Measurements from ENCODE around the gene NBL1.

NBL1 gene

DNA sequence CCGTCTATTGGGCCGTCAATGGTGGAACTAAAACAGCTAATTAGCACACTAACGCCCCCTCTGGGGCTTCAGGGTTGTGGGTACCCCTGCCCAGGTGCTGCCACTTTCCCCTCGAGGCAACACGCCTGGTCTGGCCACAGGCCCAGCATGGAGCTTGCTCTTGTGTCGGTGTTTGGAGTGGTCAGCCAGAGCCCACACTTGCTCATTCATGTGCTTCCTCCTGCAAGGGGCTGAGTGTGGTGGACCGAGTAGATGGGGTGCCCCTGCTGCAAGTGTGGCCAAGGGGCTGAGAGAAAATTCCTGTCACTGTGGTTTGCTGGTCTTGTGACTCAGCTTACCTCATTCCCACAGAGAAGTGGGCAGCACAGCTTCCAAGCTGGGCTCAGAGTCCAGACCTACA, 46.2 kb downstream of the NBL1 start:
- no peak for DNase-seq
- Histone ChIP-seq H3K4me3 (ENCODE audit: insufficient read depth, low read depth, low read length, poor library complexity, severe bottlenecking) (no peak overlapping the region), H3K9me3 (ENCODE audit: control insufficient read depth, low read length) (peaks cover 7% of the 10 kb centered on the region), H3K36me3 (ENCODE audit: control insufficient read depth, insufficient read depth, low read length) (peaks cover 12% of the 10 kb centered on the region), H3K27ac (ENCODE audit: insufficient read depth, low read length, poor library complexity, severe bottlenecking) (no peak overlapping the region), H3K4me1 (ENCODE audit: control insufficient read depth, insufficient read depth, low read length, poor library complexity, severe bottlenecking) (peaks cover 24% of the 10 kb centered on the region), H3K27me3 (replicated peaks; ENCODE audit: control insufficient read depth, insufficient read depth, low read length, poor library complexity, severe bottlenecking) (no peaks in the 10 kb centered on the region)

DNA sequence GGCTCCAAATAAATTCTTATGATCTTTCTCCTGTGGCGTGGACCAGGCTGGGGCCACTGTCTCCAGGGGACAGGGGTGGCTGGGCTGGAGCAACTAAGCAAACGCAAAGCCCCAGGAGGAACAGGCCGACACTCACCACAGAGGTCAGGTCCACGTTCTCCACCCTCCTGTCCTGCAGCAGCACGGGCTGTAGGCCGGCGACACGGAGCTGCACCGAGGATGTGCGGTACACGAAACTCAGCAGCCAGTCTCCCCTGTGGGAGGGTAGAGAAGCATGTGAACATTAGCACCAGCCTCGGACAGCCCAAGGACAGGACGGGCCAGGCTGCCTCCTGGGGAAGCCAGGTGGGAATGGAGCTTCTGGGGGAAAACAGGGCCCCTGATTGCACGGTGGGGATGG, 50.2 kb downstream of the NBL1 start:
- peaks cover 12% of the 10 kb centered on the region for H3K36me3 ChIP-seq (ENCODE audit: control insufficient read depth, insufficient read depth, low read length)

DNA sequence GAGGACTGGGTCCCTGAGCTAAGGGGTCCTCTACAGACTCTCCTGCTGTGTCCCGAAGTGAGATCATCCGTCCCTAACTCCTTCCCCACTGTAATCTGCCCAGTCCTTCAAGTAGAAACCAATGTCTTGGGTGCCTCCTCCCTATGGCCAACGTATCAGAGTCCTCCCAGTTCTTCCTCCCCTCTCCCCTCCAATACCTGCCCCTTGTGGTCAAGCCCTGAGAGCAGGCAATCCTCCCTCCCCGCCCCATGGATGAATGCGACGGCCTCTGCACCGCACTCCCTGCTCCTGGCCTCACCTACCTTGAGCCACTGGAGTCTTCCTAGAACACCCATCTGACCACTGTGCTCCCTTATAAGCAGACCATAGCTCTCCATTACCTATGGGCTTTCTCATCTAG, 51.7 kb downstream of the NBL1 start:
- peaks cover 20% of the 10 kb centered on the region for H3K36me3 ChIP-seq (ENCODE audit: control insufficient read depth, insufficient read depth, low read length)
- H3K9me3 ChIP-seq (ENCODE audit: control insufficient read depth, low read length): no peaks in the 10 kb centered on the region
- no peaks in the 10 kb centered on the region for H3K27me3 ChIP-seq (replicated peaks; ENCODE audit: control insufficient read depth, insufficient read depth, low read length, poor library complexity, severe bottlenecking)
- H3K27ac ChIP-seq (ENCODE audit: insufficient read depth, low read length, poor library complexity, severe bottlenecking): no peak overlapping the region
- no peaks in the 10 kb centered on the region for H3K4me1 ChIP-seq (ENCODE audit: control insufficient read depth, insufficient read depth, low read length, poor library complexity, severe bottlenecking)
- no peak for DNase-seq
- H3K4me3 ChIP-seq (ENCODE audit: insufficient read depth, low read depth, low read length, poor library complexity, severe bottlenecking): no peak overlapping the region

More for the DNA sequence above, 50.2 kb downstream of the NBL1 start:
- peaks cover 6% of the 10 kb centered on the region for H3K4me1 ChIP-seq (ENCODE audit: control insufficient read depth, insufficient read depth, low read length, poor library complexity, severe bottlenecking)
- no peak overlapping the region for H3K4me3 ChIP-seq (ENCODE audit: insufficient read depth, low read depth, low read length, poor library complexity, severe bottlenecking)
- no peak for DNase-seq
- peaks cover 7% of the 10 kb centered on the region for H3K9me3 ChIP-seq (ENCODE audit: control insufficient read depth, low read length)
- no peaks in the 10 kb centered on the region for H3K27me3 ChIP-seq (replicated peaks; ENCODE audit: control insufficient read depth, insufficient read depth, low read length, poor library complexity, severe bottlenecking)
- H3K27ac ChIP-seq (ENCODE audit: insufficient read depth, low read length, poor library complexity, severe bottlenecking): no peak overlapping the region

DNA sequence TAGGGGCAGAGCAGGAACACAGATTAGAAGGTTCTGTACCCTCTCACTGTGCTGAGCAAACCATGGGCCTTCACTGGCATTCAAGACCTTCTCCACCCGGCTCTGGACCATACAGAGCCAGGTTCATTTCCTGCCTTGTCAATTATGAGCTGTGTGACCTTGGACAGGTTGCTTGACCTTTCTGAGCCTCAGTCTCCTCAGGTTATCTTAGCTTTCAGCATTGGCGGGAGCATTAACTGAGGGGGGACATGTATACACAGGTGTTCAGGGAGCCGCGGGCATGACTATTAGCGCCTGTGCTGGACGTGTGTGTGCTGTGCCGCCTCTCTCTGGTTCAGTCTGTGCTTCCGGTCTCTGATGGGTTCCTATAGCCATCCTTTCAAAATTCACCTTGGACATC, 52.7 kb downstream of the NBL1 start:
- Histone ChIP-seq H3K4me1 (ENCODE audit: control insufficient read depth, insufficient read depth, low read length, poor library complexity, severe bottlenecking) (no peaks in the 10 kb centered on the region), H3K36me3 (ENCODE audit: control insufficient read depth, insufficient read depth, low read length) (peaks cover 21% of the 10 kb centered on the region), H3K4me3 (ENCODE audit: insufficient read depth, low read depth, low read length, poor library complexity, severe bottlenecking) (no peak overlapping the region), H3K9me3 (ENCODE audit: control insufficient read depth, low read length) (no peaks in the 10 kb centered on the region), H3K27ac (ENCODE audit: insufficient read depth, low read length, poor library complexity, severe bottlenecking) (no peak overlapping the region), H3K27me3 (replicated peaks; ENCODE audit: control insufficient read depth, insufficient read depth, low read length, poor library complexity, severe bottlenecking) (no peaks in the 10 kb centered on the region)
- DNase-seq: no peak

DNA sequence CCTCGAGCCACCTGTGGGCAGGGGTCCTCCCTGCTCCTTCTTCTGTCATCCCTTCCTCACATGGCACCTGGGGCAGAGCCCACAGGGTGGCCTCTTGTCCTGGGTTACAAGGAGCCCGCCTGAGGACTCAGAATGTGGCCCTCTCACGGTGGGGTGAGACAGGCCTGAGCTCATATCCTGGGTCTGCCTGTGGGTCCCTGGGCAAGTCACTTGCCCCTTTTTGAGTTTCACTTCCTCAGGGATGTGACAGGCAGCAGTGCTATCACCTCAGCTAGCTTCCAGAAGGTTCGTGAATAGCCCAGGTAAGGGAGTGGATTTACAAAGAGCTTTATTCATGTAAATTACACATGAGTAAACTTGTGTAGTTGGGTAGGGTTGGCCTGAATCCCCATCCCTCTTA, 54.1 kb downstream of the NBL1 start:
- H3K27me3 ChIP-seq (replicated peaks; ENCODE audit: control insufficient read depth, insufficient read depth, low read length, poor library complexity, severe bottlenecking): no peaks in the 10 kb centered on the region
- no peaks in the 10 kb centered on the region for H3K4me1 ChIP-seq (ENCODE audit: control insufficient read depth, insufficient read depth, low read length, poor library complexity, severe bottlenecking)
- H3K9me3 ChIP-seq (ENCODE audit: control insufficient read depth, low read length): no peaks in the 10 kb centered on the region
- no peak overlapping the region for H3K4me3 ChIP-seq (ENCODE audit: insufficient read depth, low read depth, low read length, poor library complexity, severe bottlenecking)
- peaks cover 21% of the 10 kb centered on the region for H3K36me3 ChIP-seq (ENCODE audit: control insufficient read depth, insufficient read depth, low read length)
- no peak for DNase-seq
- H3K27ac ChIP-seq (ENCODE audit: insufficient read depth, low read length, poor library complexity, severe bottlenecking): no peak overlapping the region

DNA sequence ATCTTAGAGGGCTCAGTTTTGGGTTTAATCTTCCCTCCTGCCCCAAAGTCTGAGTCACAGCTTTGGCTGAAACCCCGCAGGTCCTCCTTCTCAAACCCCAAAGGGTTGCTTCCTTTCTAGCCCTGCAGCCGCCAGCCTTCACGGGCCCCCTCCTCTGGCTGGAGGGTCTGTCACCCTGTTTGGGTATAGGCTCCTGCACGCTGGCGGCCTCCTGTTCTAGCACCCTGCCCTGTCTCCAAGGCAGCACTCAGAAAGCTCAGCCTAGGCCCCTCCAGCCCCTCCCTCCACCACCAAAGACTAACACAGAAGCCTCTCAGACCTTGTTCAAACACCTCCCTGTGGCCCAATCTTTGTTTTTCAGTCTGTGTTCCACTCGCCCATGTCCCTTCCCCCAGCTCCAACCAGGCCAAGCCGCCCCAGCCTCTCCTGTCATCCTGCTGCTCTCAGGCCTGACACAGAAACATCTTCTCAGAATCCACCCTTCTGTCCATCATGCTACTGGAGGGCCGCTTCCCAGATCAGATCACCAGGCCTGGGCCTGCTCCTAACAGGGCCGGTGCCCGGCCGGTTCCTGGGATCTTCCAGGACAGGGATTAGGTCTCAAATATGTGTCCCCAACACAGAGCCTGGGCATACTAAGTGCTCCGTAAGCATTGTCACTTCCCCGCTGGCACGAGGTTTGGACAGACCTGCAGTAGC, 56.1 kb downstream of the NBL1 start:
- no peak overlapping the region for H3K27ac ChIP-seq (ENCODE audit: insufficient read depth, low read length, poor library complexity, severe bottlenecking)

DNA sequence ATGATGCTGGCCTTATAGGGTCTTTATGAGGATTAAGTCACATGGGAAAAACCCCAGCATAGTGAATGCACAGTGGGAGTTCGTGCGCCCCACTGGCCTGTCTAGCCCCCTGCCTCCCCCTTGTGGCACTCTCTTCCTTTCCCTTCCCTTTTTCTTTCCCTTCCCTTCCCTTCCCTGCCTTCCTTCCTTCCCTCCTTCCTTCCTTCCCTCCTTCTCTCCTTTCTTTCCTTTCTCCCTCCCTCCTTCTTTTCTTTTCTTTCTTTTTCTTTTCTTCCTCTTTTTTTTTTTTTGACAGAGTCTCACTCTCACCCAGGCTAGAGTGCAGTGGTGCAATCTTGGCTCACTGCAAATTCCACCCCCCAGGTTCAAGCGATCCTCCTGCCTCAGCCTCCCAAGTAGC, 59.2 kb downstream of the NBL1 start:
- no peak overlapping the region for H3K4me3 ChIP-seq (ENCODE audit: insufficient read depth, low read depth, low read length, poor library complexity, severe bottlenecking)
- no peaks in the 10 kb centered on the region for H3K9me3 ChIP-seq (ENCODE audit: control insufficient read depth, low read length)
- H3K4me1 ChIP-seq (ENCODE audit: control insufficient read depth, insufficient read depth, low read length, poor library complexity, severe bottlenecking): peaks cover 6% of the 10 kb centered on the region
- peaks cover 9% of the 10 kb centered on the region for H3K36me3 ChIP-seq (ENCODE audit: control insufficient read depth, insufficient read depth, low read length)
- H3K27me3 ChIP-seq (replicated peaks; ENCODE audit: control insufficient read depth, insufficient read depth, low read length, poor library complexity, severe bottlenecking): no peaks in the 10 kb centered on the region
- DNase-seq: no peak
- no peak overlapping the region for H3K27ac ChIP-seq (ENCODE audit: insufficient read depth, low read length, poor library complexity, severe bottlenecking)

More for the DNA sequence above, 56.1 kb downstream of the NBL1 start:
- no peaks in the 10 kb centered on the region for H3K27me3 ChIP-seq (replicated peaks; ENCODE audit: control insufficient read depth, insufficient read depth, low read length, poor library complexity, severe bottlenecking)
- H3K4me1 ChIP-seq (ENCODE audit: control insufficient read depth, insufficient read depth, low read length, poor library complexity, severe bottlenecking): peaks cover 6% of the 10 kb centered on the region
- H3K9me3 ChIP-seq (ENCODE audit: control insufficient read depth, low read length): no peaks in the 10 kb centered on the region
- peaks cover 9% of the 10 kb centered on the region for H3K36me3 ChIP-seq (ENCODE audit: control insufficient read depth, insufficient read depth, low read length)
- no peak overlapping the region for H3K4me3 ChIP-seq (ENCODE audit: insufficient read depth, low read depth, low read length, poor library complexity, severe bottlenecking)
- DNase-seq: no peak

DNA sequence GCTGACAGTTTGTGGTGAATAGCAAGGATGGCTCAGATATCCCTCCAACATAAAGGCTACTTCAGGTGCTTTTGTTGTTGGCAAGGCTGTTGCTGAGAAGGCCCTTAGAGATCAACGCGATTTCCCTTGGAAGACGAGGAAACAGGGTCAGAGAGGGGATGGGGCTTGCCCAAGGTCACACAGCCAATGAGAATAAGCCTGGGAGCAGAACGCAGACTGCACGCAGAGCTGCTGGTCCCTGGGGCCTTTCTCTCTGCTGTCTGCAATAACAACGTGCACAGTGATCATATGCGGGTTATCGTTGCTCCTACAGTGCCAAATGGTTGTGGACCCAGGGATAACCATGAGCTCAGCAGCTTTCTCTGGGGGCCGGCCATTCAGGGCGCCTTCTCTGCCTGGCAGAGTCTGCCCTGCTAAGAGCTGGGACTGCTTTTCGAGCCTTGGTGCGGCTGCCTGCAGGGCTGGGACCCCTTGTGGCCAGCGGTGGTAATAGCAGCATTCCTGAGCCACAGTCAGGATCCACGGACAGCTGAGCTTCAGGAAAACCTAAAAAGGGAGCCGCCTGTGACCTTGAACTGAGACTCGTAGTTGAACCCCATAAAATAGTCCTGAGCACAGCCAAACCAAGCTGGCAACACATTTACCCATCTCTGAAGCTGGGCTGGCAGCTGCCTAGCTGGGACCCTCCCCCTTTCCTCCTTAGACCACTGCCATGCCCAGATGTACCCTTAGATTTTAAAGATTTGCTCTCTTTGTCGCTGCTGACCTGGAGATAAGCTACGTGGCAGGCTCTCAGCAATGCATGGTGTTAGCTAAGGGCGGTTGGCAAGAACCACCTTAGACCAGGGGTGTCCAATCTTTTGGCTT, 60.4 kb downstream of the NBL1 start:
- Histone ChIP-seq H3K9me3 (ENCODE audit: control insufficient read depth, low read length) (no peaks in the 10 kb centered on the region), H3K4me1 (ENCODE audit: control insufficient read depth, insufficient read depth, low read length, poor library complexity, severe bottlenecking) (peaks cover 6% of the 10 kb centered on the region), H3K27me3 (replicated peaks; ENCODE audit: control insufficient read depth, insufficient read depth, low read length, poor library complexity, severe bottlenecking) (no peaks in the 10 kb centered on the region), H3K27ac (ENCODE audit: insufficient read depth, low read length, poor library complexity, severe bottlenecking) (no peak overlapping the region), H3K36me3 (ENCODE audit: control insufficient read depth, insufficient read depth, low read length) (peaks cover 9% of the 10 kb centered on the region), H3K4me3 (ENCODE audit: insufficient read depth, low read depth, low read length, poor library complexity, severe bottlenecking) (no peak overlapping the region)
- DNase-seq: peak; percentile 20 to 40 (median 30)

DNA sequence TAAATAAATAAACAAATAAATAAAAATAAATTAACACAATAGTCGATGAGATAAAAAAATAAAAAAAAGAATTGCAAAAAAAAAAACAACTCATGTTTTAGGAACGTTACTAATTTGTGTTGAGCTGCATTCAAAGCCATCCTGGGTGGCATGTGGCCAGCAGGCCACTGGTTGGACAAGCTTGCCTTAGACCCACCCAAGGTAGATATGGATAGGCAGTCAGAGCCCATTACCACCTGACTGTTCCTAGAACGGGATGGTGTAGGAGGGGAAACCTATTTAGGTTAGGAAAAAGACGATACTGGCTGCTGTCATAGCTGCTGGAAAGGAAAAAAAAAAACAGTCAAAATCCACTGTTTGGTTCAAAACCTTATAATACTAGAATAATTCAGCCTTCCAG, 61.4 kb downstream of the NBL1 start:
- DNase-seq: no peak
- Histone ChIP-seq H3K9me3 (ENCODE audit: control insufficient read depth, low read length) (no peaks in the 10 kb centered on the region), H3K27ac (ENCODE audit: insufficient read depth, low read length, poor library complexity, severe bottlenecking) (no peak overlapping the region), H3K4me1 (ENCODE audit: control insufficient read depth, insufficient read depth, low read length, poor library complexity, severe bottlenecking) (peaks cover 6% of the 10 kb centered on the region), H3K36me3 (ENCODE audit: control insufficient read depth, insufficient read depth, low read length) (peaks cover 4% of the 10 kb centered on the region), H3K27me3 (replicated peaks; ENCODE audit: control insufficient read depth, insufficient read depth, low read length, poor library complexity, severe bottlenecking) (no peaks in the 10 kb centered on the region), H3K4me3 (ENCODE audit: insufficient read depth, low read depth, low read length, poor library complexity, severe bottlenecking) (no peak overlapping the region)

DNA sequence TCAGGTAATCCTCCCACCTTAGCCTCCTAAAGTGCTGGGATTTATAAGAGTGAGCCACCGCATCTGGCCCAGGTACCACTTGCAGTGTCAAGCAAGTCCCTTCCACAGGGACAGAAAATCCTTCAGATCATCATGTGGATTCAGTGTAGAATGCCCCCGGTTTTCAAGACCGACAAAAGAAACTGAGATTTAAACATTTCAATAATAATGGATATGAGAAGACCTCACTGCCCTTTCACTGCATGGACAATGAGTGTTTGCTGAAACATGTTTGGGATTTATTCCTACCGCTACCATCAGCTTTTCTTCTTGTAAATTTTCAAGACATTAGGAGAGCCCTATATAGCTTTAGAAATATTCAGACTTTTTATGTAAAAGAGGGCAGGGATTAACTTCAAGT, 62.0 kb downstream of the NBL1 start:
- no peak for DNase-seq
- H3K9me3 ChIP-seq (ENCODE audit: control insufficient read depth, low read length): no peaks in the 10 kb centered on the region
- no peaks in the 10 kb centered on the region for H3K36me3 ChIP-seq (ENCODE audit: control insufficient read depth, insufficient read depth, low read length)
- no peaks in the 10 kb centered on the region for H3K27me3 ChIP-seq (replicated peaks; ENCODE audit: control insufficient read depth, insufficient read depth, low read length, poor library complexity, severe bottlenecking)
- H3K4me3 ChIP-seq (ENCODE audit: insufficient read depth, low read depth, low read length, poor library complexity, severe bottlenecking): no peak overlapping the region
- peaks cover 6% of the 10 kb centered on the region for H3K4me1 ChIP-seq (ENCODE audit: control insufficient read depth, insufficient read depth, low read length, poor library complexity, severe bottlenecking)
- H3K27ac ChIP-seq (ENCODE audit: insufficient read depth, low read length, poor library complexity, severe bottlenecking): no peak overlapping the region

Measured in effector memory CD4-positive, alpha-beta T cell (primary cell).